ENCODE data around the gene PDE4A.

GRCh38 chr19:10428996-10429381 is 8.7 kb downstream of the PDE4A start:
- no peak for TF ChIP-seq CEBPB (IDR thresholded peaks at IDR 0.05; ENCODE audit: low read depth, low read length)
- TF ChIP-seq CREB1 (IDR thresholded peaks at IDR 0.05): no peak
- no peak for TF ChIP-seq KDM1A (IDR thresholded peaks at IDR 0.05; ENCODE audit: borderline replicate concordance, low read length)
- TF ChIP-seq CBX8 (IDR thresholded peaks at IDR 0.05; ENCODE audit: borderline replicate concordance, low read depth, low read length): no peak
- TF ChIP-seq CTCF (IDR thresholded peaks at IDR 0.05; ENCODE audit: control extremely low read depth in 1 of 3, insufficient read depth in 1 of 3, low read depth in 1 of 3, low read length in 3 of 3): no peak
- TF ChIP-seq SUZ12 (IDR thresholded peaks at IDR 0.05; ENCODE audit: low read length): no peak
- TF ChIP-seq MAX (IDR thresholded peaks at IDR 0.05): no peak
- no peak for TF ChIP-seq SRF (IDR thresholded peaks at IDR 0.05; ENCODE audit: low read depth, low read length)
- no peak for TF ChIP-seq POLR2A (IDR thresholded peaks at IDR 0.05; ENCODE audit: control extremely low read depth in 1 of 2, low read depth in 2 of 2, low read length in 2 of 2)
- TF ChIP-seq HDAC2 (IDR thresholded peaks at IDR 0.05; ENCODE audit: borderline replicate concordance in 1 of 2, low read depth in 2 of 2, low read length in 2 of 2): no peak
- TF ChIP-seq SIN3A (conservative IDR thresholded peaks at IDR 0.05 in 1 of 2, IDR thresholded peaks at IDR 0.05 in 1 of 2; ENCODE audit: low read depth in 1 of 2, low read length in 2 of 2): no peak
- TF ChIP-seq YY1 (IDR thresholded peaks at IDR 0.05; ENCODE audit: low read depth, low read length): no peak

All from H1 (cell line).